Fibroblast of the aortic adventitia (primary cell): ENCODE results near the gene DNAH9. TPM values are rescaled to one million over a fixed set of nuclear protein-coding genes. Genes with fewer than 3 reads are reported as not detected.

ENCODE experiments used
- DNase-seq: peaks from one replicate; pipeline ENCODE4 v3.0.0-alpha.2; 2010; ENCODE audit warnings: low read depth
- H3K4me3 ChIP-seq: 2 replicates; pipeline ENCODE4 v1.5.1; 2011; ENCODE audit warnings: low read depth, mild to moderate bottlenecking, control low read depth, low read length, moderate library complexity
- total RNA-seq: library from RNA; depleted of rRNA; stranded (reverse); fragments of >200 nt; gene quantifications from 2 replicates; pipeline ENCODE4 v1.2.3, GENCODE V29; 2012; ENCODE audit warnings: low replicate concordance
- TF ChIP-seq, protein P1 (sequence below): IDR thresholded peaks from 2 replicates; pipeline ENCODE4 v1.5.1; 2011; ENCODE audit warnings: mild to moderate bottlenecking, low read length, control low read depth, inconsistent platforms; ENCODE audit not compliant: insufficient read depth

Gene DNAH9
- total RNA-seq, 1 donor = not detected

DNA sequence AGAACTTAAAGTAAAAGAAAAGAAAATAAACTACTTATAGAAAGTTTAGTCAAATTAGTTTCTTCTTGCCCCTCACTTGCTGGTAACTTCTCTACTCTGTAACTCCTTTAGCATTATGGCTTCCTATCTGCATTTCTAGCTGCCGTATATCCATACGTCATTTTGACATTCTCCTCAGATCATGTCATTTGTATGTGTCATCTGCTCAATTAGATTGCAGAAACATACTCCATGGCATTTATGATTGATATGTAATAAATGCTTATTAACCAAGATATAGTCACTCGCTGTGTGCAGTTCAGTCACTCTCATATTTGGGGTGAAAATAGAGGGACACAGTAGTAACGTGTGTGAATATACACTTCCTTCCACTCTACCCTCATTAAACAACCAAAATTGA is 295.6 kb downstream of the DNAH9 start:
- DNase-seq = no peak
- TF ChIP-seq, protein P1, sequence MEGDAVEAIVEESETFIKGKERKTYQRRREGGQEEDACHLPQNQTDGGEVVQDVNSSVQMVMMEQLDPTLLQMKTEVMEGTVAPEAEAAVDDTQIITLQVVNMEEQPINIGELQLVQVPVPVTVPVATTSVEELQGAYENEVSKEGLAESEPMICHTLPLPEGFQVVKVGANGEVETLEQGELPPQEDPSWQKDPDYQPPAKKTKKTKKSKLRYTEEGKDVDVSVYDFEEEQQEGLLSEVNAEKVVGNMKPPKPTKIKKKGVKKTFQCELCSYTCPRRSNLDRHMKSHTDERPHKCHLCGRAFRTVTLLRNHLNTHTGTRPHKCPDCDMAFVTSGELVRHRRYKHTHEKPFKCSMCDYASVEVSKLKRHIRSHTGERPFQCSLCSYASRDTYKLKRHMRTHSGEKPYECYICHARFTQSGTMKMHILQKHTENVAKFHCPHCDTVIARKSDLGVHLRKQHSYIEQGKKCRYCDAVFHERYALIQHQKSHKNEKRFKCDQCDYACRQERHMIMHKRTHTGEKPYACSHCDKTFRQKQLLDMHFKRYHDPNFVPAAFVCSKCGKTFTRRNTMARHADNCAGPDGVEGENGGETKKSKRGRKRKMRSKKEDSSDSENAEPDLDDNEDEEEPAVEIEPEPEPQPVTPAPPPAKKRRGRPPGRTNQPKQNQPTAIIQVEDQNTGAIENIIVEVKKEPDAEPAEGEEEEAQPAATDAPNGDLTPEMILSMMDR = no peak
- H3K4me3 ChIP-seq = no peak overlapping the region

DNA sequence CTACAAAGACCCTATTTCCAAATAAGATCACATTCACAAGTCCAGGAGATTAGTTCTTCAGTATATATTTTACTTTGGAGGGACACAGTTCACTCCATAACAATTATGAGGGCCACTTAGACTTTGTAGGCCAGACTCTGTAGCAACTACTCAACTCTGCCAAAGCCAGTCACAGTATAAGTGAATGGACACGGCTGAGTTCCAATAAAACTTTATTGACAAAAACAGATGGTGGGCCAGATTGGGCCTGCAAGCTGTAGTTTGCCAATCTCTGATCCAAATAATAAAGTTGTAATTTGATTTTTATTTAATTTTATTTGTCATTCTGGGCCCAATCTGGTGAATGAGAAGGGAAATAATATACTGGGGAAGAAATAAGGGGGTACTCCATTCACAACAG is 297.9 kb downstream of the DNAH9 start:
- H3K4me3 ChIP-seq = no peak overlapping the region
- DNase-seq = no peak
- TF ChIP-seq, protein P1 = no peak

DNA sequence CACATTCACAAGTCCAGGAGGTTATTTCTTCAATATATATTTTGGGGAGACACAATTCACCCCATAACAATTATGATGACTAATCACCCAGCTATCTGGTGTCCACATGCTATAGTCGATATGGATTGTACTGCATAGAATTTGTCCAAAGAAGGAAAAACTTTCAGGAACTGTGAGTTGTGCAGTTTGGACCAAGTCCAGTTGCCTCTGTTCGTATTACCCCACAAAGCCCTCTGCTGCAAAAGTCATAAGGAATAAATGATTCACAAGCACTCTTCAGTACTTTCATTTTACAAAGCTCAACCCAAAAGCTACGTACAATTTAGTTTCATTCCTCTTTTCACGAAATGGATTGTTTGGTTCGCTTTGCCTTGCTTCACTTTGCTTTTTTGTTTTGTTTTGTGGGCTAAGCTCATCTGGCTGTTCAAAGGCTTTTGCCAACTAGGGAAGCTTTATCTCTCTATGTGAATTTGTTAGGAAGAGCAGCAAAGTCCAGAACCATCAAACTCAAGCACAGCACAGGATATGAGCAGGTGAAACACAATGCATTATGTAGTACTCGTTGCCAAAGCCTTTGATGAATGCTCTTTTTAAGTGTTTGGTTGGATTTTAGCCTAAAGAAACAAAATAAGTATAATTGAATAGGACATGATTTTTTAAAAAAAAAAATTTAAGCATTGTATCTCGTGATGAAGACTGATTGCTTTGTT is 300.4 kb downstream of the DNAH9 start:
- TF ChIP-seq, protein P1 = no peak
- DNase-seq = no peak

DNA sequence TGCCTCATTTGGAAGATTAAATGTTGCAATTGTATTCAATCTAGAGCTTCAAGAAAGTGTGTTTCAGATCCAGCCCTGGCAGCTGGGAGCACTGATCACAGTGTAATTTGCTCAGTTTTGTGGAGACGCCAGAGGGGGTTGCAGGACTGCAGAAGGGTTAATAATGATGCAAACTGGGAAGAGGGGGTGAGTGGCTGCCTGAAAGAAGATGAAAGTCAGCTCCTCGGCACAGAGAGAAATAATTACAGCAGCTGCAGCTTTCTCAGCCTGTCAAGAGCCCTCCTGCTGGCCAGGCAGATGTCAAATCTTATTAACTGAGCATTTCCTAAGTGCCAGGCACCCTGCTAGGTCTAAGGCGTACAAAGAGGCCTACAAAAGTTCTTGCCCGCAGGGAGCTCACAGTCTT is 301.3 kb downstream of the DNAH9 start:
- TF ChIP-seq, protein P1 = no peak
- no peak for DNase-seq
- no peak overlapping the region for H3K4me3 ChIP-seq

More for the DNA sequence above, 300.4 kb downstream of the DNAH9 start:
- no peak overlapping the region for H3K4me3 ChIP-seq

DNA sequence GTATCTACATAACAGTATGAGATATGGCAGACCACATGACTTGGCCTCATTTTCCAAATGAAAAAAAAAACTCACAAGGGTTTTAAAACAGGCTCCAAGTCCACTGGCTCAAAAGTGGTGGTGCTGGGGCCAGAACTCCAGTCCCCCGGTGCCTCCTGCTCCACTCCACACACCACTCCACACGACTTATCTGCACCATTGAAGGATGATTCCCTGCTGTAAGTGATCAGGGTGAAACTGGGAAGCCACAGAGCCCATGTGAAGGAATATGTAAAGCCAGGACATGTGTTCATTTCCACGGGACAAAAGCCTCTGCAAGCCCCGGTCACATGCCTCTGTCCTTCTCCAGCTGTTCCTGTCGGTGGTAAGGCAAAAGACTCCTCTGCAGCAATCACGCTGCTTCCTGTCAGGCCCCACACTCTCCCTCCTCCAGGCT is 301.8 kb downstream of the DNAH9 start:
- DNase-seq = no peak
- H3K4me3 ChIP-seq = no peak overlapping the region
- TF ChIP-seq, protein P1 = no peak

DNA sequence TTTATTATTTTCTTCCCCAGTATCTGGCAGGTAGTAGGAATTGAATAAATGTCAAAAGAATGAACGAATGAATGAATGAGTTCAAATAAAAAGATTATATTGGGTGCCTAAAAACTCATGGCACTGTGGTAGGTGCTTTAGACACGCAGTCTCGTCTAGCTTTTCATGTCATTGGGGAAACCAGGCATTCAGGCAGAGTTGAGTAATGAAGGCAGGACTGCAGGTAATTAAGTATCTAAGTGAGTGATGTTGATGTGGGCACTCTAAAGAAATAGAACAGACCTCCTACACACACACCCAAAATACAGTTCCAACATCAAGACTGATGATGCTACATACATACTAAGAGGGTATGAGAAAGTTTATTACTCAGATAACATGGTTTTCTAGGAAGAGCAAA is 302.4 kb downstream of the DNAH9 start:
- TF ChIP-seq, protein P1 = no peak
- DNase-seq = no peak
- H3K4me3 ChIP-seq = no peak overlapping the region

DNA sequence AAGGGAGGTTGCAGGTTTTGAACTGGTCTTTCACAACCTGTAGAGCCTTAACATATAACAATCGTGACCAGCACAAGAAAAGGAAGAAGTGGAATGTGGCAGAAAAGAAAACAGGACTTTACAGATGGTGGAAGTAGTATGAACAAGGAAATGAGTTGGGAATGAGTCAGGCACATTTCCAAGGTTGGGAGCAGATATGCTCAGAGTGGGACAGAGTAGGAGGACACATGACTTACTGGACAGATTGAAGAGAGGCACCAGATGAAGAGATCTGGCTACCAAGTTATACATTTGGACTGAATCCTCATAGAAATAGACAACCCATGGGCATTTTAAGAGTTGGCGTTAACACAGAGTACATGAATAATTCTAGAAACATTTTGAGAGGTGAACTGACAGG is 303.7 kb downstream of the DNAH9 start:
- TF ChIP-seq, protein P1 = no peak

More for the DNA sequence above, 303.7 kb downstream of the DNAH9 start:
- no peak overlapping the region for H3K4me3 ChIP-seq
- no peak for DNase-seq
